SW 1271 (cell line): ENCODE results near the gene GATAD2B.
"Not testable (repeated sequence)": the region's sequence is repeated elsewhere in the genome, so short reads cannot be mapped to it uniquely, and the experiment has no call there.

Experiments
- DNase-seq, 2 experiments: peaks; one replicate each; lab custom pipeline; 2025; lab: John Stamatoyannopoulos, UW

The GATAD2B gene

DNA sequence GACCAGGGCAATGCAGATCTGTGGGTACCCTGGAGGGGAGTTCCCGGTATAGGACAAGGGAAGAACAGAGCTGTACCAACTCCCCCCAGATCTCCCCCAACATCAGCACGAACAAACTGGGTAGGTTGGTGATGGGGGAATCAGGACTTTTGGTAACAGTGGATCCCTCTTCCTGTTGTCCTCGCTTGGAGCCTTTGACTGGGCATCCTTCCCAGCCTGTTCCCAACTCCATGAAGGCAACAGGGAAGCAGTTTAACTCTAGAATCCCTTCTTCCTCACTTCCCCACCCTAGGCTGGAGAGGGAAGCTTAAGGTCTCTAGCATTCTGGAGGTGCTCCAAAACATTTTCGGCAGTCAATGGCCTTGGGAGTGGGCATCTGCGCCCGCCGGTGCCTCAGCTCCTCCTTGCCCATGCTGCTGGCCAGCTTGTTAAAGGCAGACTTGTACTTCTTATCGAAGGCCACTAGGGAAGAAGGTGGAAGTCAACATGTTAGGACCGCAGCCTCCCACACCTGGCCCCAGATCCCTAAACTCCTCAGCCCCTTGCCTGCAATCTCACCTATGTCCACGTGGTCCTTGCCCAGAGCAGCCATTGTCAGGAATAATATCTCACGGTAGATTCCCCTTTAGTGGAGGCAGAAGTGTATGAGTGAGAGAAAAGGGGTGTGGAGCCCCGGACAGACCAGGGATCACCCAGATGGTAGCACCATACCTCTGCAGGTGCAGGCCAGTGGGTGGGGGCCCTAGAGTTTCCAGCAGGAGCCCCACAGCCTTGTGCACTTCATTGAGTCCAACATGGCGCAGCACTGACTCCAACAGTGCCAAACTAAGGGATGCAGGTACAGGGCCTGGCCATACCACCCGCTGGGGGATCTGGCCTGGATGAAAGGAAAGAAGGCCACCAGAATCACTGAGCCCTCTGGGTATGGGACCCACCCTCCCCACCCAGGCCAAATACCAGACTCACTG, 7.5 kb upstream of the GATAD2B start:
- DNase-seq, result no peak

DNA sequence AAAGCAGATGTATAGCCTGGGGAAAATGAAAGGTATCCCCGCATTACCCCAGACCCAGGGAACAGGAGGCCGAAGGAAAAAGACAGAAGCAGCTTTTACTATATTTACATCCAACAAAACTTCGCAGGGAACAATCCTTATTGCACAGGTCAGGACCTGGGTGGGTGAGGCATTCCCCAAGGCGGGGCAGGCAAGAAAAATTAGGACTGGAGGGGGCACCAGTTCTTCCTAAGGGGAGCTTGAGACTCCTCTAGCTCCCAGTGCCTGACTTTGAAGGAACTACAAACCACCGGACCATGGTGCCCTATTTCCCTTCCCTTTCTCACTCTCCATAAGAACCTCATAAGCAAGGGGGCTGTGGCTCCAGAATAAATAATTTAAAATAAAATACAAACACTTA, 6.7 kb upstream of the GATAD2B start:
- DNase-seq, result no peak

DNA sequence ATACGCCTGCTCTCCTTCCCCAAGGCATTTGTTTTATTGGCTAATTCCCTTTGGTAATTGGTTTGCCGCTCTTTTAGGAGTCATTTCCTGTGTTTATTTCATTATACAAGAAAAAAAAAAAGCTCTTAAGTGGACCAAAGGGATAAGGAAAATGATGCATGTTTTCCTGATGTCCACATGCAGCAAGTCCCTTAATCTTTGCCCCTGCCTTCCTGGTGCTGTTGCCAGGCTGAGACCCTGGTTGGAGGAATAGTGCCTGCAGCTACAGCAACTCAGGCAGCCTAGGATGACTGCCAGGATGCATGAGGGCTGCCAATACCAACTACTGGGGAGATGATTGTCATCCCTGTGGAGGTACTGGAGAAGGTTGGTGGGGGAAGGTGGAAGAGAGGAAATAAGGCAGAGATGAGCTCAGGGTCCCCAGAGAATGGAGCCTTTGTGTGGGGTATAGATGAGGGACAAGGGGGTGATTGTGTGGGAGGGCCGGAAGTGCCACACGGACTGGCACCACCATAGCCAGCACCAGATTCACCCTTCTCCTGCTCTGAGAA, 6.1 kb upstream of the GATAD2B start:
- DNase-seq, result no peak

DNA sequence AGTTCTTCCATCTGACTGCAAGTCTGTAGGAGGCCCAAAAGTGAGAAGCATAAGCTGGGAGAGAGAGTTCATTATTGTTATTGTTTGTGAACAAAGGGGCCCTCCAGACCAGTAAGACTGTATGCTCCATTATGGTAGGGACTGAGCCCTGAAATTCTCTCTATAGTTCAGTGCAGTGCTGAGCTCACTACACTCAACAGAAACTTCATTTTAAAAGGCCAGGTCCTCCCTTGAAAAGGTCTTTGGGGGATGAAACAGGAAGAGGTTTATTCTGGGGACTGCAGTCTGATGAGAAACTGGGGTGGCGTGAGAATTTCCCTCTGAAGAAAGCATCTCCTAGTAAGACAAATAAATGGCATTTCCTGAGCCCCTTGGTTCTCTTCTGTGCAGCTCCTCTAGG, 5.5 kb upstream of the GATAD2B start:
- DNase-seq, result no peak

DNA sequence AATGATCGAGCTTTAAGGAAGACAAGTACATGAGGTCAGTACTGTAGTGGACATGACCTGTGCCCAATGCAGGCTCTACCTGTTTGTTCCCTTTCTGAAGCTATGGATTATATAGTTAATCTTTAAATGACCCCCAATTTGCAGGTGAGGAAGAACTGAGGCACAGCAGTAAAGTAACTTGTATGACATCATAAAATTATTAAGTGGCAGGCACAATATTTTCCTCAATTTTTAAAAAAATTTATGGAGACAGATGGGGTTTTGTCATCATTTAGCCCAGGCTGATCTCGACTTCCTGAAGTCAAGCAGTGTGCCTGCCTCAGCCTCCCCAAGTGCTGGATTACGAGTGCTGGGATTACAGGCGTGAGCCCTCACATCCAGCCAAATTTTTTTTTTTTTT, 3.6 kb upstream of the GATAD2B start:
- DNase-seq, result no peak

DNA sequence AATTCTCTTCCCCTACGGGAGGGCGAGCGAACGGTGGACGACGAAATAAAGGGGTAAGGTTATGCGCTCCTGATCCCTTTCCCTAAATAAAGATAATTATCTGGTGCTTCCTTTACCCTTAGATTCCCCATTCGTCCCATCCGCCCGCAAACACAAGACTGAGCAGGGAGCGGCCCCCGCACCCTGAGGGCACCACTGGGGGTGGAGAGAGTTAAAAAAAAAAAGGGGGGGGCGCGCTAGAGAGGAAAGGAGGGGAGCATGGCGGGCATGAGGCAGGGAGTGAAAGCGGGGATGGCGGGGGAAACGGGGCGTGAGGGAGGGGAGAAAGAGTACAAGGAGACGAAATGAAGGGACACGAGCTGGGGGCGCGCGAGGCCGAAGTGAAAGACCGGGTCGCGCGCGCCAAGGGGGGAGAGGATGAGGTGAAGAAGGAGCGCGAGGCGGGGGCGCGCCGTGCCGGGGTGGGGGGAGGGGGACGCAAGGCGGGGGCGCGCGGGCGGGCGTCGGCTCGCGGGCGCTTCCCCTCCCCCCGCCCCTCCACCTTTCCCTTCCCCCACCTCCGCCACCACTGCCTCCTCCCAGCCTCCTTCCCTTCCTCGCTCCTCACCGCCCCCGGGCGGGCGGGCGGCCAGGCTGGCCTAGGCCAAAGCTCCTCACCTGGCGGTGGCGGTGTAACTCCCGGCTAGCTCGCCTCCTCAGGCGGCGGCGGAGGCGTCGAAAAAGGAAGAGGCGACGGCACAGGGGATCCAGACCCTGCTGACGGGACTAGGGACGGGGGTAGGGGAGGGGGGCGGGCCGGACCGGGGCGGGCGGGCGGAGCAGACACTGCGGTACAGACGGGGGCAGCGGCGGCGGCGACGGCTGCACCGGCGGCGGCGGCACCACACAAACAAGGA, 448 bp downstream of the GATAD2B start:
- DNase-seq, result peak in 1 of 2 experiments; percentile 51

DNA sequence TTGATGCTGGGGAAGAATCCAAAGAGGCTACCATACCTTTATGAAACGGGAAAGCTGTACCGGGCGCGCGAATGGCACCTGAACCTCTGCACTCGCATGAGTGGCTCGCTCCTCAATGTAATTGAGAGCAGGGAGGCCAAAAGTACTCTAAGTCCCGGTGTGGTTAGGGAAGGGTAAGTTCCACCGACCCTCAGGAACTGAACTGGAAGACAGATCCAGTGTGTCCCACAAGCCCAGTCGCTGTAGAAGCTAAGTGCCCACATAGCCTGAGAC, 1.0 kb downstream of the GATAD2B start:
- no peak for DNase-seq

DNA sequence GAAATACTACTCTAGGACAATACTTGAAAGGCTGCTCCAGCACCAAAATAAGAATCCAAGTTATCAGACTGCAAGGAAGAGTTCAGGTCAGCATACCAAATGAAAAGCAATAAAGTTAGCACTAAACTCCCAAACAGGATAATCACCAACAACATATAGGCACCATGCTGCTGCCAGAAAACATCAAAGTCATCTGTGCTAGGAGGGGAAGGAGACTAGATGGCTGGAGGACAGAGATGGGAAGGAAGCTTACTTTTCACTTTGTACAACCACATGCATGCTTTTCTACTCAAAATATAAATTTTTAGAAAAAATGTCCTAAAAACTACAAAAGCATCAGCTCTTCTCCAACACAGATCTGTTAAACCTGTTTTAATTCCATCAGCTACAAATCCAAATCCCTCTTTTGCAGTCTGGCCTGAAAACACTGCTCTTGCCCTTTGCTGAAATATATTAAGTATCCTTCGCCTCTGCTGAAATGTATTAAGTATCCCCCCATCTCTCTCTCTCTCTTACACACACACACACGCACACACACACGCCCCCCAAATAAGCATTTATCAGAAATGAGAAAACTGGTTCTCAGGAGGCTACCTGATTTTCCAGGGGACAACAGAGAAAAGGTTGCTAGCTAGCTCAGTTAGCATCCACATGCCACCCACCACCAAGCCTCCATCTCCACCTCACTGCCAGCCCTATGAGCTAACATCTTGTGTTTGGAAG, 1.5 kb downstream of the GATAD2B start:
- DNase-seq, result no peak

DNA sequence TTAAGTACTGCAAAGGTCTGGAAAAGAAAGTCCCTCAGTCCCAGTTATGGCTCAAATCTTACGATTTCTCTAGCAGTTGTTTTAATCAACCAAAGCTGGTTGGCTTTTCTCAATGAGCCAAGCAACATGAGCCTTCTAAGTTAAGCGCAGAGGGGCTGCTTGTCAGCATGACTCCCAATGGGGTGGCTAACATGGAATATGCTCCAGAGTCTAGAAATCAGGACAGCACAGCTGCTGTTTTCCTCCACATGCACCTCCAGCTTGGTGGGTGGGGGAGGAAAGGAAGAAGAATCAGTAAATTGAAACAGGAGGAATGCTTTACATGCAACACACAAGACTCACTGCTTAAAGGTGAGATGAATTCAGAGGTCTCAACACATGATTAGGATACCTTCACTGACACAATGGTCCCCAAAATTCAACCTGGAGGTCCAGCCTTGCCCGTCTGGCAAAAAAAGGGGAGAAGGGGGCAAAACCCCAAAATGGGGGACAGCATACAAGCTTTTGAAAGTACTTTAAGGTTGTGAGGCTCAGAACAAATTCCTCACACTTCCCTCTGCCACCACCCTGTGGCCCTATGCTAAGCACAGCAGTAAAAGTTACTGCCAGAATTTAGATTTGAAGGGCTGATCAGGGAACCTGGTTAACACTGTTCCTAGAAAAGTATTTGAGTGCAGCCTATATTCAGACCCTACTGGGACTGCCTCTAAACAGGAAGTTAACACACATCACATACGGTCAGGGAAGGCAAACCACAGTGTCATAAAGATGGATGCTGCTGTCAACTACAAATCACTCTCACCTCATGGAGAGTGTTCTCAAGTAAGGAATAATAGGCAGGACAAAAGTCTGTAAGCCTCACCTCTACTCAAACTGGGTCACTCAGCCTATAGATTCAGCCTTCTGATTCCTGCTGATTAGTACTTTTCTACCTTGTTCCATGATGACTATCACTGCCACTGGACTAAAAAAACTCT, 2.6 kb downstream of the GATAD2B start:
- no peak for DNase-seq

DNA sequence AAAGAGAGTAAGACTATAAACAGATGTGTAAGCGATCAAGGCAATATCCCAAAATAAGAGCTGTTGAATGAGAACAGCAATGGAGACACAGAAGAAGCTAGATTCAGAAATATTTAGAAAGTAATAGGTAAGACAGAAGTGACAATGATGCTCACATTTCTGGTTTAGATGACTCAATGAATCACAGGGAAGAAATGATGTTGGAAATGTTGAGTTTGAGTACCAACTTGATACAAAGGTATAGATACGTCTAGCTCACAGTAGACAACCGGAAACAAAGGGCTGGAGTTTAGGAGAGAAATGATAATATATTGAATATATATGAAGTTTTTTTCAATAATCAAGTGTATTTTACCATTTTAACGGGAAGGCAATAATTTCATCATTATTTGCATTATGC, 6.5 kb downstream of the GATAD2B start:
- no peak for DNase-seq

DNA sequence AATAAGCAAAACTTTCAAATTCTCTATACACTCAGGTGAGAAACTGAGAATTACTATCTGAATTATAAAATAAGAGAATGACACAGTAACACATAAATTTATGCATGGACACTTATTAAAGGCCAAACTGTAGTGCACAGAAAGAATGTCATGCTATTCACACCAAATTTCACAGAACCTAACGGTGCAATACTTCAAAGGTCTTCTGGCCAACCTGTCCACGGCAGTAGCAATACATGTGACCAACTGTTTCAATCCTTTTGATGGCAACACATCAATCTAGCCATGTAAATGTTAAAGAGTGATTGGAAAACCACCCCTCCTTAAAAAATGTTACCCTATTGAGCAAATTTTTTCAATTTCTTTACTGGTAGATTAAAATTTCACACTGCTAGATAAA, 10.4 kb downstream of the GATAD2B start:
- no peak for DNase-seq

DNA sequence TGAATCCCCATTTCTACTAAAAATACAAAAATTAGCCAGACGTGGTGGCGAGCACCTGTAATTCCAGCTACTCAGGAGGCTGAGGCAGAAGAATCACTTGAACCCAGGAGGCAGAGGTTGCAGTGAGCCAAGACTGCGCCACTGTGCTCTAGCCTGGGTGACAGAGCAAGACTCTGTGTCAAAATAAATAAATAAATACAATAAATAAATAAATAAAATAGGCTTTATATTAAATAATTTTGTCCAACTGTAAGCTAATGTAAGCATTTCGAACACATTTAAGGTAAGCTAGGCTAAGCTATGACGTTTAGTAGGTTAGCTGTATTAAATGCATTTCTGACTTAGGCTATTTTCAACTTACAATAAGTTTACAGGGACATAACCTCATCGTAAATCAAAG, 12.2 kb downstream of the GATAD2B start:
- not testable (repeated sequence) for DNase-seq

DNA sequence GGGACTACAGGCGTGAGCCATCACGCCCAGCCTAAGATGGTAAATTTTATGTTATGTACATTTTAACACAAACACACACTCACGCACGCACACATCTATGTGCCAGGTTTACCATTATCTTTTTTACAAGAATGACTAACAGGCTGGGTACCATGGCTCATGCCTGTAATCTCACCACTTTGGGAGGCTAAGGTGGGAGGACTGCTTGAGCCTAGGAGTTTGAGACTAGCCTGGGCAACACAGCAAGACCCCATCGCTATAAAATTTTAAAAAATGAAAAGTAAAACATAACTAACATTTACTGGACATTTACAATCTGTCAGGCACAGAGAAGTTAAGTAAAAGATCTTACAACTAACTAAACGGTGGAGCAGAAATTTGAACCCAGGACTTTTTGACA, 14.7 kb downstream of the GATAD2B start:
- no peak for DNase-seq

DNA sequence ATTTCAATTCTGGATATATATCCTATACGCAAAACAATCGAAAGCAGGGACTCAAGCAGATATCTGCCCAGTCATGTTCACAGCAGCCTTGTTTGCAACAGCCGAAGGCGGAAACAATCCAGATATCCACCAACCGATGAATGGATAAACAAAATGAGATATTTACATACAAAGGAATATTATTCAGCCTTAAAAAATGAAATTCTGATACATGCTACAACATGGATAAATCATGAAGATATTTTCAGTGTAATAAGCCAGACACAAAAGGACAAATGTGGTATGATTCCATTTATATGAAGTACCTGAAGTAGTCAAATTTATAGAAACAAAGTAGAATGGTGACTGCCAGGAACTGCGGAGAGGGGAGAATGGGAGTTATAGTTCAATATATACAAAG, 15.6 kb downstream of the GATAD2B start:
- no peak for DNase-seq

DNA sequence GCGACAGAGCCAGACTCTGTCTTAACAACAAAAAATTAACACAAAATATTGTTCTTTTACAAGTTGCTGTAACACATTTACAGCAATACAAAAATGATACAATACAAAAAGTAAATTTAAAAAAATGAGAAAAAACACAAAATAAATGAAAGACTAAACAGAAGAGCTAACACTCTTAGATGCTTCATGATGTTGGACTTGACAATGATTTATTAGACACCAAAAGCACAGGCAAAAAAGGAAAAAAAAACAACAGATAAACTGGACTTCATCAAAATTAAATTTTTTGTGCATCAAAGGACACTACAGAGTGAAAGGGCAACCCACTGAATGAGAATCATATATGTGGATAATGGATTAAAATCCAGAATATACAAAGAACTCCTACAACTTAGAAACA, 16.4 kb downstream of the GATAD2B start:
- no peak for DNase-seq

DNA sequence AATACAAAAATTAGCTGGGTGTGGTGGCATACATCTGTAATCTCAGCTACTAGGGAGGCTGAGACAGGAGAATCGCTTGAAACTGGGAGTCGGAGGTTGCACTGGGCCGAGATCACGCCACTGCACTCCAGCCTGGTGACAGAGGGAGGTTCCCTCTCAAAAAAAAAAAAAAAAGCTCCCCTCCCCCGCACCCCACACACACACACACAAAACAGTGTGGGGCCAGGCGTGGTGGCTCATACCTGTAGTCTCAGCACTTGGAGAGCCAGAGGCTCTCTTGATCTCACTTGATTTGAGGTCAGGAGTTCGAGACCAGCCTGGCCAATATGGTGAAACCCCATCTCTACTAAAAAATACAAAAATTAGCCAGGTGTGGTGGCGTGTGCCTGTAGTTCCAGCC, 16.9 kb downstream of the GATAD2B start:
- not testable (repeated sequence) for DNase-seq

DNA sequence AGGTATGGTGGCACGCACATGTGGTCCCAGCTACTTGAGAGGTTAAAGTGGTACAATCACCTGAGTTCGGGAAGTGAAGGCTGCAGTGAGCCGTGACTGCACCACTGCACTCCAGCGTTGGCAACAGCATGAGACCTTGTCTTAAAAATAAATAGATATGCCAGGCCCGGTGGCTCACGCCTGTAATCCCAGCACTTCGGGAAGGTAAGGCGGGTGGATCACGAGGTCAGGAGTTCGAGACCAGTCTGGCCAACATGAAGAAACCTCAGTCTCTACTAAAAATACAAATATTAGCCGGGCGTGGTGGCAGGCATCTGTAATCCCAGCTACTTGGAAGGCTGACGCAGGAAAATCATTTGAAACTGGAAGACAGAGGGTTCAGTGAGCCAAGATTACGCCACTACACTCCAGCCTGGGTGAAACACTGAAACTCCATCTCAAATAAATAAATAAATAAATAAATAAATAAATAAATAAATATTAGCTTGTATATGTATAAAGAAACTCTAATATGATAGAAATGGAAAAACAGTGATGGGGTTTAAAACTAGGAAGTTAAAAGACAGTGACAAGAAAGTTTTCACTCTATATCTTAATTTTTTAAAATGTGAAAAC, 18.8 kb downstream of the GATAD2B start:
- DNase-seq, result no peak

DNA sequence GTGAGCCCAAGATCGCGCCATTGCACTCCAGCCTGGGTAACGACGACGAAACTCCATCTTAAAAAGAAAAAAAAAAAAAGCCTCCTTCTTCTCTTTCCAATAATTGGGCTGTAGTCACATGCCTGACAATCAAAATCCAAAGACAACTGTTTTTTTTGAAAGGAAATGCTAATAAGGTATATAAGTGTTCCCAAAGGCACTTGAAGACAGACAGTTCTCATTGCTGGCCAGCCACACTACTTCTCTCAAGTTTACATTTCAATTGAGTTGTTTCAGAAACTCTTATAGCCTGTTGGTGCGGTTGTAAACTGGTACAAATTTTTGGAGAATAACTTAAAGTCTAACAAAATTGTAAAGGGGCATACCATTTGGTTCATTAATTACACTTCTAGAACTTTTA, 23.3 kb downstream of the GATAD2B start:
- DNase-seq, result no peak

DNA sequence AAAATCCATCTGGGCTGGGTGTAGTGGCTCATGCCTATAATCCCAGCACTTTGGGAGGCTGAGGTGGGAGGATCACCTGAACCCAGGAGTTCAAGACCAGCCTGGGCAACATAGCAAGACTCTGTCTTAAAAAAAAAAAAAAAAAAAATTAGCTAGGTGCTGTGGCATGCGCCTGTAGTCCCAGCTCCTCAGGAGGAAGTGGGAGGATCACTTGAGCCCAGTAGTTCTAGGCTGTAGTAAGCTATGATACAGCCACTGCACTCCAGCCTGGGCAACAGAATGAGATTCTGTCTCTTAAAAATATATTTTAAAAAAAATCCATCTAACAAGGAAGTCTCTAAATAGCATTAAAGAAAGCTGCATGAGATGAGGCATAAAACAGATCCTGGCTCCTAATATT, 26.9 kb downstream of the GATAD2B start:
- DNase-seq, result not testable (repeated sequence)

DNA sequence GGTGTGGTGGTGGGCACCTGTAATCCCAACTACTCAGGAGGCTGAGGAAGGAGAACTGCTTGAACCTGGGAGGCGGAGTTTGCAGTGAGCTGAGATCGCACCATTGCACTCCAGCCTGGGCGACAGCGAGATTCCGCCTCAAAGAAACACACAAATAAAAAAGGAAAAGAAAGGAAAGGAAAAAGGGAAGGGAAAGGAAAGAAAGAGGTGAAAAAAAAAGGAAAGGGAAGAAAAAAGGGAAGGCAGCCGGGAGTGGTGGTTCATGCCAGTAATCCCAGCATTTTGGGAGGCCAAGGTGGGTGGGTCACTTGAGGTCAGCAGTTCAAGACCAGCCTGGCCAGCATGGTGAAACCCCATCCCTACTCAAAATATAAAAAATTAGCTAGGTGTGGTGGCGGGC, 31.7 kb downstream of the GATAD2B start:
- not testable (repeated sequence) for DNase-seq

DNA sequence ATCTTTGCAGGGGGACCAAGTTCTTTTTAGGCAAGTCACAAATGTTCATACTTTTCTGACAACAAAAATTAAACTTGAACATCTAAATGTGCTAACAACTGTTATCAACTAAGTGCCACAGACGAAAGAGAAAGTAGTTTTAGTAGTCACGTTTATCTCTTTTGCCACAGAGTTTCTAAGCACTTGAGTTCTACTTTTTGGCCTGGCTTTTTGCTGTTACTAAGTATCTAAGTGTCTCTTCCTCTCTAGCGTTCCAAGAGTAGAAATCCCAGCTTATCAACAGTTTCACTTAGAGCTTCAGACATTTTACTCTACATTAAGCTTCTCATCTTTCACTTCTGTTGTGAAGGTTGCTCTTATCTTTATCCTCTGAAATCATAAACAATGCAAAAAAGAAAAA, 34.2 kb downstream of the GATAD2B start:
- no peak for DNase-seq
